Kidney tubule cell (primary cell): ENCODE measurements around the gene ZNF385A.

Experiments
- DNase-seq: peaks from one replicate; pipeline ENCODE4 v3.0.0-alpha.2; 2018; ENCODE audit warnings: low spot score

The ZNF385A gene, protein sequence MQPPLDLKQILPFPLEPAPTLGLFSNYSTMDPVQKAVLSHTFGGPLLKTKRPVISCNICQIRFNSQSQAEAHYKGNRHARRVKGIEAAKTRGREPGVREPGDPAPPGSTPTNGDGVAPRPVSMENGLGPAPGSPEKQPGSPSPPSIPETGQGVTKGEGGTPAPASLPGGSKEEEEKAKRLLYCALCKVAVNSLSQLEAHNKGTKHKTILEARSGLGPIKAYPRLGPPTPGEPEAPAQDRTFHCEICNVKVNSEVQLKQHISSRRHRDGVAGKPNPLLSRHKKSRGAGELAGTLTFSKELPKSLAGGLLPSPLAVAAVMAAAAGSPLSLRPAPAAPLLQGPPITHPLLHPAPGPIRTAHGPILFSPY

DNA sequence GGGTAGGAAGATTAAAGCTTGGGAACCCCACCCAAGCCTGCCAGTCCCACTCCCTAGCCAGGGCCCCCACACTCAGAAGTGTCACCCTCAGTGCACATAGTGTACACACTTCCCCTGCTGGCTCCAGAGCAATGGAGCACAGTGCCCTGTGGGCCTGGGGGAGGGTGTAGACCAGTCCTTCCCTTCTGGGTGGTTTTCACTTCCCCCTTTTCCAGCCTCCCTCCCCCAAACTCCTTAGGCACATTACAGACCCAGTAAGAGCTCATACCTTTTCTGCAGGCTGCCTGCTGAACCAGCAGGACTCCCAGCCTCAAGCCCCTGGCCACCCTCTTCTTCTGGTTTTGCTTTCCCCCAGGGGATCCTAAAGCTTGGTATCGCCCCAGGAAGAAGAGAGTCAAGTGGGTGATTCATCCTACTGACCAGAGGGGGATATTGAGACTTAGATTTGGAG lies at the start of gene ZNF385A:
ZNF385A (minus strand) TSS at position 143 of the 451 bp plus-strand sequence. CDS start 219 bp downstream, outside the sequence.
- no peak for DNase-seq

DNA sequence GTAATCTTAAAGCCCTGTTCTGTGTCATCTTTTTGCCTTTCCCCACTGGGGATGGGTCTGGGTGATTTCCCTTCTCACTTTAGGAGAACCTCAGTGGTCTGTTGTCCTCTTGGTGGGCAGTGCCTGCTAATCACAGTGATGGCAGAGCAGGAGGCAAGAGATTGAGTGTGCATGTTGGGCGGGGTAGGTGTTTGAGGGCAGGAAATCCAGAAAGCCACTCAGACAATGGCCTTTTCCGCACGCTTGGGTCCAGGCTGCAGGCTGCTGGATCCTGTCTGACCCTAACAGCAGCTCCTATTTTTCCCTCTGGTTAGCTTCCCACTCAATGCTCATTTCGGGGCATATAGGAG lies 48.3 kb upstream of the ZNF385A start:
- DNase-seq = no peak

DNA sequence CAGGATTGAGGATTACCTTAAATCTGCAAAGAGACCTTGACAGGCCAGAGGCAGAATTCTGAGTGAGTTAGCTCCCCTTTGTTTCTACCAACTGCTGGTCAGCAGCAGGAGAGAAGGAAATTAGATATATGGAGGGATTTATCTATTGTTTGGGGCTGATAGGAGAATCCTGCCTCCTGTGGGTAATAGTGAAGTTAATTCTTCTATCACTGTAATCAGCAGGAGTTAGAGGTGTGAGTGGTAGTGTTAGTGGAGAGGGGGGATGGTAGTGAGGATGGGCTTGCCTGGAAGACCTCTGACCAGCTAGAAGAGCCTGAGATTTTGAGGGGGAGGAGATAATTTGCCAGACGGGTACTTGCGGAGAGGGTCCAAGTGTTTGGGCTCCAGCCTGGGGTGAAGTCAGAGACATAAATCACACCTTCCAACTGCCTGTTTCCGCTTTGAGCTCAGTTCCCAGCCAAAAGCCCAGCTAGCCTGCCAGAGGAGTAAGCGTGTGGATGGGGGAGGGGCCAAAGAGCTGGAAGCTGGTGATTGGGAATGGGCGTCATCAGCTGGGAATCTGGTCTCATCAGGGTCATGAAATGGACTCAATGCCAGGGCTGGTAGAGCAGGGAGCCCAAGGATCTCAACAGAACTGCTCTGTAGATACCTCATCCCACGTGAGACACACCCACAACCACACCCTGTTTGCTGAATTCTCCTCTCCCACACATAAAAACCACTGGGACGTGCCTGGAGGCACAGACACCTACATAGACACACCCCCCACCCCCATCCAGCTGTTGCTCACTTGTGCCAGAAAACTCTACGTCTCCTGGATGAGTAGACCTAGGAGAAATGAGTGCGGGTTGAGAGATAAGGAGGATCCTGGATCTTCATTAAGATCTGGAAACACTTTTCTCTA lies 47.6 kb upstream of the ZNF385A start:
- peak; percentile 81 for DNase-seq

DNA sequence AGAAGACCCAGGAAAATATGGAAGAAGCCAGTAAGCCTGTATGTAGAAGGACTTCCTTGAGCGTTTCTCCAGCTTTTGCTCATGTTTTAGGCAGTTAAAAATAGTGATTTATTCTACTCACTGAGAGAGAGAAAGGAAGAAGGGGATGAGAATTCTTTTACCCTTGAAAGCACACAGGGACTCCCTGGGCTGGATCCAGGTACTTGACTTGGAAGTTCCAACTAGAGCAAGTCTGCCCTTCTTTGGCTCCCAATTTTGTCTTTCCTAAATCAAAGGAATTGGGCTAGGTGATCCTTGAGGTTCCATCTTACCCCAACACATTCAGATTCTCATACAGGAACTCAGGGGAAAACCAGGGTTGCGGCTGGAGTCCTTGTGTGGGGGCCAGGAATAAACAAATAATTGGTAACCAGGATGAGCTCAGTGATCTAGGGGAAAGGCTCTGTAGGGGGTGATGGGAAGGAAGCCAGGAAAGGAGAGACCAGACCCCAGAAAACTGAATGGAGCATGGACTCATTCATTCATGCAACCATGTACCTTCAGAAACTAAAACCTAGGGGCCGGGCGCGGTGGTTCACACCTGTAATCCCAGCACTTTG lies 46.0 kb upstream of the ZNF385A start:
- DNase-seq = peak; percentile 29

DNA sequence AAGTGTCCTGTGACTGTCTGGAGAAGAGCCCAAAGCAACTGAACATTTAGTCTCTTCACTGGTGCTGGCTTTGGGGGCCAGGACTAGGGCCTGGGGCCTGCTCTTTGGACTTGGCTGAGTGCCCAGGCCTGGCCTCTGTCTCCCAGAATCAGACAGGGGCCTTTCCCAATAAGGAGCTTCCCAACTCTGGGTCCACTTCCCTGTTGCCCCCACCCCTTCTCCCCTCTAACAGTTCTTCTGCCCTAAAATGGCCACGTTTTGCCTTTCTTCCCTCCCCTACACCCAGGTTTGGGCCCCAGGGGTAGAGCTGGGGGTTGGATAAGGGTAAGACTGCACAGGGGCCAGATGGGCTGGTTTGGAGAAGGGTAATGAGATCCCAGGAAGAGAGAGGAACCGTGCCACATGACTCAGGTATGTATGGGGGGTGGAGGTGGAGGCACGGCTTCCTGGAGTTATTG lies 44.5 kb upstream of the ZNF385A start:
- no peak for DNase-seq

DNA sequence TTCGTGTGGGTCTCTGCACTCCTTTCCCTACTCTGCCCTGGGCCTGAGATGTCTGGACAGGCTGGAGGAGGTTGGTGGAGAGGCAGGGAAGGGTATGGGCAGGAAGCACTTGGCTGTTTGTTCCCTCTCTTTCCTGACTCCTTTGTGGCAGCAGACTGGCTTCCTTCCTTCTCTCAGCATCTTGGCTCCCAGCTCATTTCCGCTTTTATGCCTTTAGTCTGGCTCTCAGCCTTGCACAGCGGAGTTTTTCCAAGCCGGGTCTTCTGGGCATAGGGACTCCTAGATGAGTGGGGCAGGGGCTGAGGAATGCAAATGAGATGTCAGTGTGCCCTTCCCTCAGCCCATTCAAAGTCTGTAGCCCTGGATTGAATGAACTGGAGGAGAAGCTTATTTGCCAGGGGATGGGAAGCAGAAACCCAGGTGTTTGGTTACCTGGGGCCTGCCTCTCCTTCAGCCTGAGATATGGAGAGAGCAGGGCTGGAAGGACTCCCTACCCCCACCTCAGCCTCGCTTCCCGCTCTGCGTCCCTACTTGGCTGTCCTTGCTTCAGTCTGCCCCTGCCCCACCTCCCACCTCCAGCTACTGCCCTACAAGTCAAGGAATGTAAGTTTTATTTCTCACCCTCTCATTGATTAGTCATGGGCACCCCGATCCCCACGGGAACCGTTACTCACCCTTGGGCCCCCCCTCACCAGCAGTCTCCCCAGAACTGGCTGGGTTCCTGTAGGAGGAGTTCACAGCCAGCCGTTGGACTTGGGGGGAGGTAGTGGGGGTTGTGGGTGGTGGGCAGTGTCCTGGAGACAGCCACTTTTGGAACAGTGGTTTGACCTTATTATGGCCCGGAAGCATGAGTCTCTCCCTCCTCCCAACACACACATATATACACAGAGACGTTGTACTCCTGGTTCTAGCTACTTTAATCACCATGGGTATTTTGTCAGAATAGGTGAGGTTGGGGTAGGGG lies 43.8 kb upstream of the ZNF385A start:
- no peak for DNase-seq

DNA sequence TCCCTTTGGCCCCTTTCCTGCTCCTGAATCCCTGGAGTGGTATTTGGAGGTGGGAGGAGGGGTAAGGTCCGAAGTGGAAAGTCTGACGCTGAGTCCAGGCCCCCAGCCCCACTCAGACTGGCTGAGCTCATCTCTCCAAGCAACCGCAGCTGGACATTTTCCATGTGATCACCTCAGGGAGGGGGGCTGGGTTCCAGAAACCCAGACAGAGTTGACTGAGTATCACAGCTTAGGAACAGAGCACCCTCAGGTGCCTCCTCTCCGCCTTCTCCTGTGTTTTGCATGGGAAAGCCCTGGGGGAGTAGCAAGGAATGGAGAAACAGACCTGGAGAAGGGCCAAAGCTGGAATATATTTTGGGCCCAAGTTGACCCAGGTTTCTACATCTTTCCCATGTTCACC lies 42.6 kb upstream of the ZNF385A start:
- no peak for DNase-seq

DNA sequence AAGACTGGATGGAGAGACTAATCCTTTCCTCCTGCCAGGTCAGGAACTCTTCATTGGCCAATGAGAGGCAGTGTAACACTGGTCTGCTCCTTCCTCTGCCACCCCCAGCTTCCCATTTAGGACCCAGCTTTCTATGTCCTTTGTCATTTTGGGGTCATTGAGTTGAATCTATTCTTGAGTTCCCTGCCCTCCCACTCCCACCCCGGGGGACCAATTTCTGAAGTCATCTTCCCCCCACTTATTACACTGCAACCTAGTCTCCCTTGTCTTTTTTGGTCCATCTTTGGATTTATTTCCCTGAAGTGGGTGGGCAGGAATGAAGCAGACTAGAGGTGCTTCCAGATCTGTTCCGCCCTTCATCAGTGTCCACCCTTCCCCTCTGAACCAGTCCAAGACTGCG lies 42.2 kb upstream of the ZNF385A start:
- DNase-seq = no peak

DNA sequence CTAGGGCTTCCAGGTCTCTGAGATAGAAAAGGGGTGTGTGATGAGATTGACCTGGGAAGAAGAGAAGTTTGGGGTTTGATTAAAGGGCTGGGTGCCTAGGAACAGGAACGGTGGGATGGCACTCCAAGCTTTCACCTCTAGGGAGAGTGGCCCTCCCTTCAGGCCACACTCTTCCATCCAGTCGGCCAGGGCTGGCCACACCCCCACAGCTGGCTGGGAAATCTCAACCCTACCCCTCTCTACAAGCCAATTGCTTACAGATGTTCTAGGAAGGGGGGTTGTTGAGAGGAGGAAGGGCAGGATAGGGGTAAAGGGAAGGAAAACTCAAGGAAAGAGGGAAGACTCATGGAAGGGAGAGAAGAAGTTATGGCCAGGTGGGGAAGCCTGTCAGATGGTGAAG lies 41.2 kb upstream of the ZNF385A start:
- DNase-seq = no peak

DNA sequence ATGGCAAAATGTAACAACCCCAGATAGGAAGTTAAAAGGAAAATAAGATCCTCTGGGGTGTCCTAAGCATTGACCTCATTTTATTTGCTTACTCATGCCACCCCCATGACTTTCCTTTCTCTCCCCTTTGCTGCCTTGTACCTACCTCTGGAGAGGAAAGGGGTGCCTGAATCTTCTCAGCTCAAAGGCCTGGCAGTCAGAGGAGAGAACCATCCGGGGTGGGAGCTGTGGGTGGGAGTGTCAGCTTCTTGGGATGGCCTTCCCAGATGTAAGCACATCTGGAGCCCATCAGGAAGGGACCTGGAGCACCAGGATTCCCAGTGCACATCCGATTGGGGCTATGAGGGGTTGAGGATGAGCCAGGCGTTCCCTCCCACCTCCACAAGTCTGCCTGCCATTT lies 39.7 kb upstream of the ZNF385A start:
- no peak for DNase-seq

DNA sequence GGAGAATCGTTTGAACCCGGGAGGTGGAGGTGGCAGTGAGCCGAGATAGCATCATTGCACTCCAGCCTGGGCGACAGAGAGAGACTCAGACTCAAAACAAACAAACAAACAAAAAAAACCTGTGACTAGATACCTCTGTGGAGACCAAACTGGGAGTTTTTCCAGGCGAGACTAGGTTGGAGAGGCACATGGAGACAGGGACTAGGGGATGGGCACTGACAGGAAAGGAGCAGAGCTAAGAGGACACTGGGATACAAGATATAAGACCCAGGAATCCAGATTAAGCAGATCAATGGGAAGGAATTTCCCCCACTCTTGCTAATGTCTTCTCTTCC lies 39.2 kb upstream of the ZNF385A start:
- no peak for DNase-seq

DNA sequence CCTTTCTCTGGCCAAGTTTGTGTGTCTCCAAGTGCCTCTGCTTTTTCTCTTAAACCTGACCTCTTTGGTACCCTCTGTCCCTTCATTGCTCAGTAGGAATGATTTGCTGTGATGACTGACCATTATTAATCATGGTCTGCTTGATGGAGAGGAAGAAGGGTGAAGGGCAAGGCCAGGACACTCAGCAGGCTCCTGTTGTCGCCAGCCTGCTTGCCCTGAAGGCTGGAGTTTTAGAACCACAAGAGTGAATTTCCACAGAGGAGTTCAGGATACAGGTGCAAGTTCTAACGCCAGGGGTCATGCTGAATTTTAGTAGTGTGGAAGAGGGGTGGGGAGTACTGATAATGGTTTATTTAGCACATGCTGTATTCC lies 37.3 kb upstream of the ZNF385A start:
- no peak for DNase-seq

DNA sequence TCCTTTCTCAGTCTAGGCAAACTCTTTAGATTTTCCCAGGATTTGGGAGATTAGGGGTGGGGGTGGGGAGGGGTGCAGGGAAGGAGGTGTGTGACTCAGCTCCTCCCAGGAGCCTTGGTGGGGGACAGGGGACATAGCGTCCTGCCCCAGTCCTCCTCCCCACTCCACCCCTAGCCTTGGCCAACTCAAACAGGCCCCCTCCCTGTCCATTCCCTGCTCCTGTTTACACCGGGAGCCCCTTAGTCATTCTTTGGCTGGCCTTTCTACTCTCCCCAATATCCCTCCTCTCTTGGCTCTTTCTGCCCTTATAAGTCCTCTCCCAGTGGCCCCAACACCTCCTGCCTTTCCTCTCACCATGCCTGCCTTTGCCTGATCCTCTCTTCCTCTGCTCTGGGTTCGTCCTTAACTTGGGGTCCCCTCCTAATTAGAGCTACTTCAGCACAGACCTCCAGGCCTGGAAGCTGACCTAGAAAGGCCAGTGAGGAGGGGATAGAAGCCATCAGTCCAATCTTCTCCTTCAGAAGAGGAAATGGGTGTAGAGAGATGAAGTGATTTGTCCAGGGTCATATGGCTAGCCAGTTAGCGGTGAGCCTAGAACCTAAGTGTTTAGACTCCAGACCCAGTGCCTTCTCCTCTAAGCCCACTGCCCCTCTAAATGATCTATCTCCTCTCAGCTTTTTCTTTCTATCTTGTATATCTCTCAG lies 36.8 kb upstream of the ZNF385A start:
- no peak for DNase-seq

DNA sequence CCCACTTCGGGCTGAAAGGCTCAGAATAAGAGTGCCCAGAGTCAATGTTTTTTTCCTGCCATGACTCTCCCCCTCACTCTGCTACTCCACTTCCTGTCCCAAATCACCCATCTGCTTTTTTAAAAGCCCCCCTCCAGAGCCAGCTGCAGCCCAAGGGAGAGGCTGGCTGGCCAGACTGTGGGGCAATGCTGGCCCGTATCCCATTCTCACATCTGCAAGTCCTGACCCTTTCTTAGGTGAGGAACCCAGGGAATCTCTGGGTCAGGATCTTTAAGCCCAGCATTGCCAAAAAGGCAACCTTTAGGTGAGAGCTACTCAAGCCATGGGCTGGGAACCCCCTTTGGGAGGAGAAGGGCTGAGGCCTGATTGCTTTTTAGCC lies 36.2 kb upstream of the ZNF385A start:
- no peak for DNase-seq

DNA sequence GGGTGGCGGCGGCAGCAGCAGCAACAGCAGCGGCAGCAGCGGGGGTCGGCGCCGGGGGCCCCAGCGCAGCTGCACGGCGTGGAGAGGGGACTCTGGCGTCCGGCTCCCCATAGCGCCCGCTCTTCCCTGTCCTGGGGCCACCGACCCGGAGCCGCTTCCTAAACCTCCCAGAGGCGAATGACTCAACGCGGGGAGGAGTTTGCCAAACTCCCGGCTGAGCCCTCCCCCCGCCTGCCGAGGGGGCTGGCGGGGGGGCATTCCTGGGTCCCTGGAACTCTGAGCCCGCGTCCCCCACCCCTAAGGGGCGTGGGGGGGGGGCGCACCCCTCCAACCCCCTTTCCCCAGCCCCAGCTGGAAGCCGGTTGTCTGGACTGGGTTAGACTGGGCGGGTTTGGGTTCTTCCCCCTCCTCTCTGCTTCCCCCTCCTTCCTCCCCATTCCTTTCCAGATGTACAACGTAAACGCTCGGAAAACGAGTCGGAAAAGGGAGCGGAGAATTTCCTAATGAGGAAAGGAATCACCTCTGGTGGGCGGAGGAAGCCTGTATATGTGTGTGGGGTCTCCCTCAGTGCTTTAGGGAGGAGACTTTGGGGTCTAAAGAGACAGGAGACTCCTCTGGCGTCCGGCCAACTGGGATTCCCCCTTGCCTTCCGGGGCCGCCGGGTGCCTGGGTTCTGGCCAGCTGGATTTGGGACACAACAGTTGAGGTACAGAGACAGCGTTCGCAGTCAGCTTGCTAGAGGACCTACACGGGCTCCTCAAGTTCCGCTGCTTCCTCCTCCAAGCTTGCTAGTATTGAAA lies 34.8 kb upstream of the ZNF385A start, which contains the start of gene ITGA5:
ITGA5 (minus strand) TSS at position 179 of the 800 bp plus-strand sequence; CDS start at position 111, 68 bp downstream.
- DNase-seq = peak; percentile 78

DNA sequence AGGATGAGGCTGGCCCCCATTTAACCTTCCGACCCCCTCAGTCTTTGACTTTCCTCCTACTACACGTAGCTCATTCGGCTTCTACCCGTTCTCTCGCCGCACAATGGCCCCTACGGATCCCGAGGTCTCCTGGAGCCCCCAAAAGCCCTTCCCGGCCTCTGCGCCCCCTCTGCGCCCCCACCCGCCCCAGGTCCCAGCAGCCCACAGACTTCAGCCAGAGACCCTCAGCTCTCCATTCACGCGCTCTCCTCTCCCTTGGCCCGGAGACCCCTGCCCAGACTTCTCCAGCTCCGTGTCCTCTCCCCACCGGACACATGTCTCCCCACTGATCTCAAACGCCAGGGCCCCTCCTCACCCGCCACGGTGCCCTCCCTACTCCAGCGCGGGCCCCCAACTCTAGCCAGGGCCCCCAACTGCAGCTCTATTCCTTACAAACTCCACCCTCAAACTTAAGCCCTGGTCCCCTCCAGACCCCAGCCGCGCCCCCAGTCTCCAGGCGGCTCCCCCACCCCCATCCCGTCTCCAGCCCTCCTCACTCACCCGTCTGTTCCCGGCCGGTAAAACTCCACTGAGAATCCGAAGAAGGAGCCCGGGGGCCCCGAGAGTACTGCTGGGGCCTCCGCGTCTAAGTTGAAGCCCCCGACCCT lies 34.0 kb upstream of the ZNF385A start:
- no peak for DNase-seq

DNA sequence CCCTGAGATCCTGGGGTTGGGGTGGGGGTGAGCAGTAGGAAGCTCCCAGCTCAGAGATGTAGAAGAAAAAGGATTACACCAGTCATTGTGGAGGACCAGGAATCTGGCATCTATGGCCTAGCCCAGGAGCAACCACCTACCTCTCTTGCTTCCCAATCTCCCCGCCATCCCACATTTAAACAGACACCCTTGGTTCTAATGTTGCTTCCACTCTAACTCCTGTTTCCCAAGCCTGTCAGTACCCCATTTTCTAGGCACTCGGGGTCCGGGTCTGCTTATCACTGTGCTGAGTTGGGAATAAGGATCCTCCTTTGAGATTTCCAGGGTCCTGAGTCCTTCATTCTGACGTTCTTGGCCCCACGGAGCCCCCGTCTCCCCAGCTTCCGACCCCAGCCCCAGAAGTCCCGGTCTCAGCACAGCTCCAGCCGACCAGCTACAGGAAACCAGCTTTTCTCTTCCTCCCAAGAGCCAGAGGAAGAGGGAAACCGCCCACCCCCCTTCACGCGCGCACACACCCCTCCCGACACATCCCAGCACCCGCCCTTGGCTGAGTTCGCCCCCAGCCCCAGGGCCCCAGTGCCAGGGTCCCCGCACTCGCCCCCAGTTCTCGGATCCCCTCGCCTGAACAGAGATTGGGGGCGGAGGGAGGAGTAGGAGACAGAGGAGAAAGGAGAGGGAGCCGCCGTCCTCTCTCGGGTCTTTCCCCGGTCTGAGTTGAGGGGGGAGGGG lies 33.3 kb upstream of the ZNF385A start:
- no peak for DNase-seq

DNA sequence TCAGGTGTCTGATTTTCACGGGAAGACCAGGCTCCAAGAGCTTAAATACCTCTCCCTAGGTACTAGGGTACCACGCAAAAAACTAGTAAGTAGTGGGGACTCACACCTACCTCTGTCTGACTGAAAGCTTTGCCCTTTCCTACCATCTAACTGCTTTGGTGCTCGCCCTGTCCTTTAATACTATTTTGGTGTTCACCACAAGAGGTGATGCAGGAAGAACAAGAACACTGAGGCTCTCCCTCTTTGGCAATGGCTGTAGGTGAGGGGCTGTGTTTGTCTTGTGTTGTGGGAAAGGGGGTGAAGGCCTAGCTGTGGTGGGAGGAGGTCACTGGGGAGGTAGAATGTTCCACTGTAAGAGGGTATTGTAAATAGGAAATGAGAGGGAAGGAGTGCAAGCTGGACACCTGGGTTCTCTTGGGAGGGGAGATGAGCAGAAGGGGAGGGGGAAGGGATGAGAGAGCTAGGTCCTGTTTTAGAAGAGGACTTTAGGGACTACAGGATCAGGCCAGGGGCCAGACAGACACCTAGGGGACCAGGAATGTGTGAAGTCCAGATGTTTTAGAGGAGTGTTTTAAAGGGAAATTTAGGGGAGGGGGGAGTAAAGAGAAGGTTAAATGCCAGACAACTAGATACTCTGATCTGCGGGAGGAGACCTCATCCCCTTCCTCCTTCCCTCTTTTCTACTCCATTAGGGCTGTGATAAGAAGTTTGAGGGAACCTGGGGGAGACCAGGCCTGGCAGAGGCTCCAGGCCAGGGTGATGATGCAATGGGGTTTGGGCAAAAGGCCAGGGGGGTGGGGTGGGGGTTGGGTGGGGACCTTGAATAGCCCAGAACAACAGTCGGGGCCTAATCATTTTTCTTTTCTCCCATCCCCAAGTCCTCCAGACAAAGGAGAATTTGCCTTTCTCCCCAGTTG lies 32.4 kb upstream of the ZNF385A start:
- no peak for DNase-seq
